Neural cell (in vitro differentiated cells): ENCODE data around the gene NDUFA8. TPM values are rescaled to one million over a fixed set of nuclear protein-coding genes. Genes with fewer than 3 reads are reported as not detected.

ENCODE experiments used
- H2AFZ ChIP-seq: fragments of 200-600, 300-800 bp; sonication (generic), shearing (Covaris generic); 2 replicates; pipeline ENCODE4 v1.6.0; 2014; ENCODE audit warnings: low read depth, mild to moderate bottlenecking, antibody characterized with exemption, low read length, moderate library complexity
- H3F3A ChIP-seq: fragments of 200-600 bp; shearing (Covaris generic); 2 replicates; pipeline ENCODE4 v1.6.1; 2016; ENCODE audit warnings: mild to moderate bottlenecking, moderate library complexity, mixed read lengths, antibody characterized with exemption, low read length; ENCODE audit not compliant: insufficient read depth, poor library complexity, severe bottlenecking
- H3K27ac ChIP-seq: fragments of 200-600, 300-800 bp; sonication (generic), shearing (Covaris generic); 2 replicates; pipeline ENCODE4 v1.5.1; 2014; ENCODE audit warnings: mild to moderate bottlenecking, low read length, moderate library complexity
- H3K27me3 ChIP-seq: fragments of 300-800, 200-600 bp; sonication (generic), shearing (Covaris generic); 2 replicates; pipeline ENCODE4 v1.6.0; 2014; ENCODE audit warnings: mild to moderate bottlenecking, low read depth, low read length, moderate library complexity; ENCODE audit not compliant: insufficient read depth
- H3K36me3 ChIP-seq: fragments of 300-800, 200-600 bp; sonication (generic), shearing (Covaris generic); 2 replicates; pipeline ENCODE4 v1.5.1; 2014; ENCODE audit warnings: mild to moderate bottlenecking, antibody characterized with exemption, low read length, moderate library complexity; ENCODE audit not compliant: insufficient read depth
- H3K4me2 ChIP-seq: fragments of 300-800, 200-600 bp; sonication (generic), shearing (Covaris generic); 2 replicates; pipeline ENCODE4 v1.6.0; 2014; ENCODE audit warnings: mild to moderate bottlenecking, low read length
- H3K4me3 ChIP-seq: fragments of 300-800, 200-600 bp; sonication (generic), shearing (Covaris generic); 2 replicates; pipeline ENCODE4 v1.5.1; 2014; ENCODE audit warnings: mild to moderate bottlenecking, low read length, moderate library complexity
- H3K79me2 ChIP-seq: fragments of 200-600 bp; shearing (Covaris generic); replicated peaks from 2 replicates; pipeline ENCODE4 v1.6.0; 2014; ENCODE audit warnings: mild to moderate bottlenecking, low read length, moderate library complexity; ENCODE audit not compliant: insufficient read depth
- H3K9ac ChIP-seq: fragments of 300-800, 200-600 bp; sonication (generic), shearing (Covaris generic); 2 replicates; pipeline ENCODE4 v1.6.1; 2016; ENCODE audit warnings: mild to moderate bottlenecking, low read length, mixed read lengths
- H3K9me2 ChIP-seq: fragments of 200-600 bp; shearing (Covaris generic); 2 replicates; pipeline ENCODE4 v1.6.1; 2016; ENCODE audit warnings: mild to moderate bottlenecking, low read length, mixed read lengths; ENCODE audit not compliant: insufficient read depth
- H3K9me3 ChIP-seq: fragments of 200-600, 300-800 bp; sonication (generic), shearing (Covaris generic); 2 replicates; pipeline ENCODE4 v1.6.1; 2016; ENCODE audit warnings: mild to moderate bottlenecking, mixed run types, low read length, moderate library complexity, mixed read lengths
- H4K20me1 ChIP-seq: fragments of 200-600 bp; shearing (Covaris generic); 2 replicates; pipeline ENCODE4 v1.6.1; 2016; ENCODE audit warnings: mild to moderate bottlenecking, mixed run types; ENCODE audit not compliant: insufficient read depth
- EZH2 ChIP-seq: fragments of 200-600, 300-800 bp; shearing (Covaris generic), sonication (generic); IDR thresholded peaks from 2 replicates; pipeline ENCODE4 v1.6.1; 2014; ENCODE audit warnings: antibody characterized with exemption, low read length, borderline replicate concordance, mild to moderate bottlenecking; ENCODE audit not compliant: insufficient read depth, poor library complexity, severe bottlenecking
- MXI1 ChIP-seq: fragments of 450-650 bp; conservative IDR thresholded peaks from 2 replicates; pipeline ENCODE4 v1.6.1; 2014; ENCODE audit warnings: antibody characterized with exemption, mild to moderate bottlenecking; ENCODE audit not compliant: poor library complexity, severe bottlenecking
- RAD21 ChIP-seq: fragments of 450-650 bp; conservative IDR thresholded peaks from 2 replicates; pipeline ENCODE4 v1.6.1; 2014; ENCODE audit warnings: antibody characterized with exemption, mild to moderate bottlenecking, moderate library complexity
- REST ChIP-seq: IDR thresholded peaks from 2 replicates; pipeline ENCODE4 v1.6.1; 2012; ENCODE audit warnings: borderline replicate concordance
- SMC3 ChIP-seq: fragments of 450-650 bp; conservative IDR thresholded peaks from 2 replicates; pipeline ENCODE4 v1.6.1; 2014; ENCODE audit warnings: antibody characterized with exemption, mild to moderate bottlenecking, moderate library complexity; ENCODE audit not compliant: poor library complexity
- TAF1 ChIP-seq: IDR thresholded peaks from 2 replicates; pipeline ENCODE4 v1.6.1; 2012; ENCODE audit warnings: low read depth
- polyA plus RNA-seq: library from polyadenylated mRNA; depleted of rRNA; stranded (reverse); fragments of >200 nt; gene quantifications from 2 replicates; pipeline ENCODE4 v1.2.3, GENCODE V29; 2014
- TF ChIP-seq, protein P1 (sequence below): fragments of 450-650 bp; IDR thresholded peaks from 2 replicates; pipeline ENCODE4 v1.5.1; 2014; ENCODE audit warnings: antibody characterized with exemption, mild to moderate bottlenecking, moderate library complexity; ENCODE audit not compliant: poor library complexity, severe bottlenecking

NDUFA8 gene
- polyA plus RNA-seq, 1 donor from 2014 or later: 65.0 TPM

GRCh38 chr9:122111413-122112085 is 48.0 kb downstream of the NDUFA8 start:
- Histone ChIP-seq H3K9me3 (no peaks in the 10 kb centered on the region), H2AFZ (no peak overlapping the region), H3K79me2 (no peaks in the 10 kb centered on the region), H3K4me3 (no peak overlapping the region), H3K27me3 (no peaks in the 10 kb centered on the region), H3K27ac (no peak overlapping the region), H3F3A (no peaks in the 10 kb centered on the region), H3K36me3 (no peaks in the 10 kb centered on the region), H3K4me2 (no peak overlapping the region), H3K9me2 (no peaks in the 10 kb centered on the region), H4K20me1 (no peaks in the 10 kb centered on the region), H3K9ac (no peak overlapping the region)
- TF ChIP-seq MXI1 (no peak), TAF1 (no peak), RAD21 (no peak), EZH2 (no peak)
- TF ChIP-seq, protein P1, sequence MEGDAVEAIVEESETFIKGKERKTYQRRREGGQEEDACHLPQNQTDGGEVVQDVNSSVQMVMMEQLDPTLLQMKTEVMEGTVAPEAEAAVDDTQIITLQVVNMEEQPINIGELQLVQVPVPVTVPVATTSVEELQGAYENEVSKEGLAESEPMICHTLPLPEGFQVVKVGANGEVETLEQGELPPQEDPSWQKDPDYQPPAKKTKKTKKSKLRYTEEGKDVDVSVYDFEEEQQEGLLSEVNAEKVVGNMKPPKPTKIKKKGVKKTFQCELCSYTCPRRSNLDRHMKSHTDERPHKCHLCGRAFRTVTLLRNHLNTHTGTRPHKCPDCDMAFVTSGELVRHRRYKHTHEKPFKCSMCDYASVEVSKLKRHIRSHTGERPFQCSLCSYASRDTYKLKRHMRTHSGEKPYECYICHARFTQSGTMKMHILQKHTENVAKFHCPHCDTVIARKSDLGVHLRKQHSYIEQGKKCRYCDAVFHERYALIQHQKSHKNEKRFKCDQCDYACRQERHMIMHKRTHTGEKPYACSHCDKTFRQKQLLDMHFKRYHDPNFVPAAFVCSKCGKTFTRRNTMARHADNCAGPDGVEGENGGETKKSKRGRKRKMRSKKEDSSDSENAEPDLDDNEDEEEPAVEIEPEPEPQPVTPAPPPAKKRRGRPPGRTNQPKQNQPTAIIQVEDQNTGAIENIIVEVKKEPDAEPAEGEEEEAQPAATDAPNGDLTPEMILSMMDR: no peak

- H3K9ac ChIP-seq: no peak overlapping the region
- H3F3A ChIP-seq: no peaks in the 10 kb centered on the region
- no peak overlapping the region for H3K27ac ChIP-seq
- no peak overlapping the region for H3K4me3 ChIP-seq
- TF ChIP-seq TAF1: no peak
- TF ChIP-seq SMC3: no peak
- TF ChIP-seq MXI1: no peak
- no peak for TF ChIP-seq RAD21
- TF ChIP-seq EZH2: no peak
- no peak for TF ChIP-seq REST
- H3K36me3 ChIP-seq: no peaks in the 10 kb centered on the region
- no peaks in the 10 kb centered on the region for H3K9me2 ChIP-seq
- no peak overlapping the region for H2AFZ ChIP-seq
- H3K27me3 ChIP-seq: no peaks in the 10 kb centered on the region
- no peaks in the 10 kb centered on the region for H4K20me1 ChIP-seq
- H3K9me3 ChIP-seq: no peaks in the 10 kb centered on the region
- no peak overlapping the region for H3K4me2 ChIP-seq
- no peaks in the 10 kb centered on the region for H3K79me2 ChIP-seq
Measured at GRCh38 chr9:122110100-122110833, 49.3 kb downstream of the NDUFA8 start.
